ENCODE data around the gene TSHZ2.

TSHZ2 gene

GRCh38 chr20:53070224-53070623, 98.1 kb downstream of the TSHZ2 start:
- no peak for DNase-seq

GRCh38 chr20:53070706-53071392, 98.7 kb downstream of the TSHZ2 start:
- no peak for DNase-seq

GRCh38 chr20:53071833-53072232, 99.7 kb downstream of the TSHZ2 start:
- no peak for DNase-seq

GRCh38 chr20:53072923-53073579, 100.9 kb downstream of the TSHZ2 start:
- DNase-seq: no peak

- DNase-seq: no peak
Observed at GRCh38 chr20:53073636-53074415, 101.7 kb downstream of the TSHZ2 start.

GRCh38 chr20:53074811-53075314, 102.7 kb downstream of the TSHZ2 start:
- no peak for DNase-seq

- DNase-seq: no peak
Observed at GRCh38 chr20:53076668-53077067, 104.5 kb downstream of the TSHZ2 start.

- no peak for DNase-seq
Observed at GRCh38 chr20:53077373-53078205, 105.4 kb downstream of the TSHZ2 start.

- DNase-seq: no peak
Observed at GRCh38 chr20:53078761-53079160, 106.6 kb downstream of the TSHZ2 start.

- DNase-seq: no peak
Observed at GRCh38 chr20:53079261-53079691, 107.1 kb downstream of the TSHZ2 start.

GRCh38 chr20:53079828-53080686, 107.9 kb downstream of the TSHZ2 start:
- no peak for DNase-seq

GRCh38 chr20:53080687-53080962, 108.5 kb downstream of the TSHZ2 start:
- no peak for DNase-seq

- no peak for DNase-seq
Observed at GRCh38 chr20:53080969-53081871, 109.1 kb downstream of the TSHZ2 start.

- no peak for DNase-seq
Observed at GRCh38 chr20:53081916-53082863, 110.0 kb downstream of the TSHZ2 start.

GRCh38 chr20:53083411-53083810, 111.3 kb downstream of the TSHZ2 start:
- DNase-seq: no peak

- DNase-seq: no peak
Observed at GRCh38 chr20:53084408-53084997, 112.3 kb downstream of the TSHZ2 start.

- DNase-seq: no peak
Observed at GRCh38 chr20:53085720-53086119, 113.6 kb downstream of the TSHZ2 start.

- no peak for DNase-seq
Observed at GRCh38 chr20:53087037-53087777, 115.0 kb downstream of the TSHZ2 start.

- no peak for DNase-seq
Observed at GRCh38 chr20:53088786-53089185, 116.6 kb downstream of the TSHZ2 start.
